Progenitor cell of endocrine pancreas (in vitro differentiated cells): ENCODE results near the gene ACP4. TPM values are rescaled to one million over a fixed set of nuclear protein-coding genes. Genes with fewer than 3 reads are reported as not detected.
"Not testable (repeated sequence)": the region's sequence is repeated elsewhere in the genome, so short reads cannot be mapped to it uniquely, and the experiment has no call there.

Experiments used
- DNase-seq: peaks from one replicate; pipeline ENCODE4 v3.0.0; 2021; ENCODE audit warnings: low spot score; ENCODE audit not compliant: unreplicated experiment
- H3K27ac Mint-ChIP-seq: 2 replicates; pipeline ENCODE4 v1.8.0; 2021; ENCODE audit warnings: mild to moderate bottlenecking, moderate library complexity, mixed read lengths
- H3K27me3 Mint-ChIP-seq: 2 replicates; pipeline ENCODE4 v1.8.0; 2021; ENCODE audit warnings: mixed read lengths
- H3K36me3 Mint-ChIP-seq: 2 replicates; pipeline ENCODE4 v1.8.0; 2022; ENCODE audit warnings: mixed read lengths; ENCODE audit not compliant: insufficient read depth
- H3K4me1 Mint-ChIP-seq: 2 replicates; pipeline ENCODE4 v1.8.0; 2021; ENCODE audit warnings: low read depth, mixed read lengths
- H3K4me3 Mint-ChIP-seq: 2 replicates; pipeline ENCODE4 v1.8.0; 2021; ENCODE audit warnings: low read depth, mild to moderate bottlenecking, moderate library complexity, mixed read lengths
- H3K9me3 Mint-ChIP-seq: 2 replicates; pipeline ENCODE4 v1.8.0; 2021; ENCODE audit warnings: low read depth, mixed read lengths
- CTCF ChIP-seq: fragments of 200-600 bp; sonication (generic); IDR thresholded peaks from one replicate; pipeline ENCODE4 v1.5.0; 2021; ENCODE audit warnings: antibody characterized with exemption, mild to moderate bottlenecking; ENCODE audit not compliant: unreplicated experiment
- long read RNA-seq: library from polyadenylated mRNA; unstranded; transcript quantifications from one replicate; pipeline ENCODE4 v2.0.0, GENCODE V29; 2020
- total RNA-seq: library from RNA; stranded (reverse); gene quantifications from 2 replicates; pipeline ENCODE4 v1.2.1, GENCODE V29; 2021

Gene ACP4
- not detected in 2 replicates for total RNA-seq
- long read RNA-seq: 0 reads

GRCh38 chr19:50790396-50790795 lies at the start of gene ACP4:
TSS of gene ACP4 (plus strand) at chr19:50790415. CDS start at chr19:50790415, 0 bp downstream.
- H3K4me1 Mint-ChIP-seq: peaks cover 4% of the 10 kb centered on the region
- H3K27ac Mint-ChIP-seq: peak within 1 kb of the TSS; percentile 75
- H3K9me3 Mint-ChIP-seq: peaks cover 4% of the 10 kb centered on the region

GRCh38 chr19:50741179-50741933 lies 48.9 kb upstream of the ACP4 start:
- no peak for DNase-seq
- no peak for TF ChIP-seq CTCF
- peaks cover 49% of the 10 kb centered on the region for H3K27me3 Mint-ChIP-seq
- no peaks in the 10 kb centered on the region for H3K36me3 Mint-ChIP-seq
- no peak overlapping the region for H3K4me3 Mint-ChIP-seq
- no peaks in the 10 kb centered on the region for H3K9me3 Mint-ChIP-seq
- H3K4me1 Mint-ChIP-seq: no peaks in the 10 kb centered on the region
- H3K27ac Mint-ChIP-seq: no peak overlapping the region

More at GRCh38 chr19:50790396-50790795, at the start of gene ACP4:
- Mint-ChIP-seq H3K36me3 (no peaks in the 10 kb centered on the region), H3K4me3 (no peak within 1 kb of the TSS), H3K27me3 (peaks cover 9% of the 10 kb centered on the region)
- TF ChIP-seq CTCF: no peak
- no peak for DNase-seq

- TF ChIP-seq CTCF: no peak
- Mint-ChIP-seq H3K4me1 (no peaks in the 10 kb centered on the region), H3K36me3 (no peaks in the 10 kb centered on the region), H3K27ac (no peak overlapping the region), H3K27me3 (peaks cover 37% of the 10 kb centered on the region), H3K9me3 (no peaks in the 10 kb centered on the region), H3K4me3 (no peak overlapping the region)
- no peak for DNase-seq
These were observed 46.7 kb upstream of the ACP4 start for GRCh38 chr19:50743537-50743936.

GRCh38 chr19:50745221-50745620 lies 45.0 kb upstream of the ACP4 start:
- Mint-ChIP-seq H3K9me3 (no peaks in the 10 kb centered on the region), H3K4me3 (no peak overlapping the region)

GRCh38 chr19:50747141-50747540 lies 43.1 kb upstream of the ACP4 start:
- H3K36me3 Mint-ChIP-seq, H3K27ac Mint-ChIP-seq, H3K9me3 Mint-ChIP-seq, DNase-seq, H3K4me1 Mint-ChIP-seq, H3K4me3 Mint-ChIP-seq: not testable (repeated sequence)
- H3K27me3 Mint-ChIP-seq: peaks cover 11% of the 10 kb centered on the region

More at GRCh38 chr19:50745221-50745620, 45.0 kb upstream of the ACP4 start:
- peaks cover 22% of the 10 kb centered on the region for H3K27me3 Mint-ChIP-seq
- no peak overlapping the region for H3K27ac Mint-ChIP-seq
- no peak for TF ChIP-seq CTCF
- DNase-seq: no peak
- H3K4me1 Mint-ChIP-seq: peaks cover 2% of the 10 kb centered on the region
- no peaks in the 10 kb centered on the region for H3K36me3 Mint-ChIP-seq

- Mint-ChIP-seq H3K4me3 (no peak overlapping the region), H3K27ac (no peak overlapping the region), H3K9me3 (no peaks in the 10 kb centered on the region), H3K27me3 (peaks cover 11% of the 10 kb centered on the region), H3K36me3 (no peaks in the 10 kb centered on the region), H3K4me1 (peaks cover 2% of the 10 kb centered on the region)
- no peak for DNase-seq
- no peak for TF ChIP-seq CTCF
These were observed 40.7 kb upstream of the ACP4 start for GRCh38 chr19:50749490-50749889.
